Dermis blood vessel endothelial cell (primary cell): ENCODE data around the gene JAKMIP3. TPM values are rescaled to one million over a fixed set of nuclear protein-coding genes. Genes with fewer than 3 reads are reported as not detected.

Experiments
- DNase-seq: peaks from one replicate; pipeline ENCODE4 v3.0.0; 2010
- total RNA-seq: library from RNA; depleted of rRNA; stranded (reverse); fragments of >200 nt; gene quantifications from 2 replicates; pipeline ENCODE4 v1.2.3, GENCODE V29; 2014

JAKMIP3 gene
- total RNA-seq, 1 donor from 2014 or later, result not detected

- DNase-seq, result no peak
These were observed 48.1 kb downstream of the JAKMIP3 start for GRCh38 chr10:132113766-132114365.

DNA sequence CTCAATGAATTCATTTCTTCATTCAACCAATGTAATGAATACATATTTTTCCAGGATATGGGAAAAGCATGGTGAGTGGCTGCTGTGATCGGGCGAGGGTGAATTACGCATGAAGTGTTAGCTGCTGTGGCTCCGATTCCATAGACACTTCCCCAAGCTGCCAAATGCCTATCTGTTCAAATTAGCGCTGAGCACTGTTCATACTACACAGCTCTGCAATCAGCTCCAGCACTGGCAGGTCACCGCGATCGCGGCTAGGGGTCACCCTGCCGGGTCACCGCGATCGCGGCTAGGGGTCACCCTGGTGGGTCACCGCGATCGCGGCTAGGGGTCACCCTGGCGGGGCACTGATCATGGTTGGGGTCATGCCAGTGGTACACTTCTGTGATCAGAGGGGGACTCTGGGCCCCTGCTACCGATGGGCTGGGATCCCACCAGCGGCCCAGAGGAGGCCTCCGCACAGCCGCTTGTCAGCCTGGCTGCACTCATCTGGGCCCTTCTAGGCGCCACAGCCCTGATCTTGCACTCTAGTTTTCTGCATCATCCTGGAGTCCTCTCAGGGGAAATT, 49.3 kb downstream of the JAKMIP3 start:
- no peak for DNase-seq

Other genes with a start within 250 kb of the JAKMIP3 start
- gene PPP2R2D, start 164.9 kb upstream of the JAKMIP3 start, total RNA-seq, result 27.9 and 39.6 TPM in 2 replicates
- 92.8 and 95.6 TPM in 2 replicates for gene BNIP3, start 84.0 kb upstream of the JAKMIP3 start, total RNA-seq
- 6.1 and 9.8 TPM in 2 replicates for gene DPYSL4, start 121.0 kb downstream of the JAKMIP3 start, total RNA-seq
- gene STK32C, start 242.0 kb downstream of the JAKMIP3 start, total RNA-seq, result 6.1 and 8.8 TPM in 2 replicates